Adipocyte (in vitro differentiated cells): ENCODE results near the gene ADAMTS16.

Experiments used
- DNase-seq: peaks from one replicate; pipeline ENCODE4 v3.0.0-alpha.2; 2015; ENCODE audit warnings: low read depth
- H3K27me3 ChIP-seq: replicated peaks from 2 replicates; pipeline ENCODE4 v1.7.0; 2013; ENCODE audit warnings: mild to moderate bottlenecking, low read length, moderate library complexity; ENCODE audit not compliant: control insufficient read depth, insufficient read depth
- H3K36me3 ChIP-seq: 2 replicates; pipeline ENCODE4 v1.7.0; 2013; ENCODE audit warnings: low read length, mild to moderate bottlenecking, moderate library complexity; ENCODE audit not compliant: control insufficient read depth, insufficient read depth, severe bottlenecking
- H3K4me1 ChIP-seq: 2 replicates; pipeline ENCODE4 v1.7.0; 2013; ENCODE audit warnings: mild to moderate bottlenecking, low read length, moderate library complexity; ENCODE audit not compliant: control insufficient read depth, insufficient read depth
- H3K4me3 ChIP-seq: 2 replicates; pipeline ENCODE4 v1.7.0; 2013; ENCODE audit warnings: mild to moderate bottlenecking, low read length, moderate library complexity
- H3K9ac ChIP-seq: 2 replicates; pipeline ENCODE4 v1.7.0; 2013; ENCODE audit warnings: mild to moderate bottlenecking, low read length, moderate library complexity
- H3K9me3 ChIP-seq: 2 replicates; pipeline ENCODE4 v1.7.0; 2013; ENCODE audit warnings: mild to moderate bottlenecking, low read length, moderate library complexity; ENCODE audit not compliant: control insufficient read depth

Gene ADAMTS16

DNA sequence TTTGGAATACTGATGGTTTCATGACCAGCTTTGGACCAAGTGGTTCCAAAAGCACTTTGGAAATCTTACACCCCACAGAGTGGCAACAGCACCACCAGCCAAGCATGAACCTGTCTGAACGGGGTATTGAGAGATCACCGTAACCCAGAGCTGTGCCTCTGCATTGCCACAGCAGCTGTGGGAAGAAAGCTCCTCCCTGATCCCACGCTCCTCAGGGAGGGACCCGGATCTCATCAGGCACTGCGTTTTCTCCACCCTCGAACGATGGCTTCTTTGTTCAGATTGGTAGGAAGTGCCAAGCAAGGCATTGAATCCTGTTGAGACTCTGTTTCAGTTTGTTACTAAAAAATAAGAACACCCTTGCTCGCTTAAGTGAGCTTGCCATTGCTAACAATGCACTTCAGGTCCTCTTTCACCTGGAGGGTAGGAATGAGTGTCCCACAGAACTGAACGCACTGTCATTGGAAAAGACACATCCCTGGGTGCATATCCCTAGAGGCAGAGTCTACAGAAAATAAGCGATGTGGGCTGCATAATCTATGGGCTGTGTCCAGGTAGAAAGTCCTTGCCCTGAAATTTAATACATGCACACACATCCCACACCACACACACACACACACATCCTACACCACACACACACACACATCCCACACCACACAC, 164.4 kb downstream of the ADAMTS16 start:
- Histone ChIP-seq H3K4me1 (peaks cover 9% of the 10 kb centered on the region), H3K9me3 (peaks cover 4% of the 10 kb centered on the region), H3K9ac (no peak overlapping the region), H3K27me3 (peaks cover 5% of the 10 kb centered on the region), H3K36me3 (no peaks in the 10 kb centered on the region), H3K4me3 (no peak overlapping the region)
- DNase-seq, result no peak

DNA sequence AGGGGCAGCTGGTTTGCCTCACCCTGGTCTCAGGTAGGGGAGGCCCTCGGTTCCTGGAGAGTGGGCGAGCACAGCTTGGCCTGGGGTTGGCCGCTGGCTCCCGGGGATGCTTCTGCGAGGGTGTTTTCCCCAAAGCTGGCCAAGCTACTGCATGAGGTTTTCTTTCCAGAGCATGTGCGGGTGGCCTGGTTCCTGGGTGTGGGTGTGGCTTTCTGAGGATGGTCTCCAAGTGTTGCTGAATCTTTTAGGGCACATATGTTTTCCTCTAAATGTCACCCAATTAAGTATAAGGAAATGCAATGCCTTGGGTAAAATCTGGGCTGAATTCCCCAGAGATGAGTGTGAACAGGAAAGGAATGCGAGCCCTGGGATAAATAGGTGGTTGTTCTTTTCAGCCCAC, 166.6 kb downstream of the ADAMTS16 start:
- H3K27me3 ChIP-seq, result peaks cover 8% of the 10 kb centered on the region
- DNase-seq, result peak; percentile 0
- H3K4me1 ChIP-seq, result peaks cover 9% of the 10 kb centered on the region
- H3K4me3 ChIP-seq, result no peak overlapping the region
- H3K9ac ChIP-seq, result no peak overlapping the region
- peaks cover 4% of the 10 kb centered on the region for H3K9me3 ChIP-seq
- H3K36me3 ChIP-seq, result no peaks in the 10 kb centered on the region

DNA sequence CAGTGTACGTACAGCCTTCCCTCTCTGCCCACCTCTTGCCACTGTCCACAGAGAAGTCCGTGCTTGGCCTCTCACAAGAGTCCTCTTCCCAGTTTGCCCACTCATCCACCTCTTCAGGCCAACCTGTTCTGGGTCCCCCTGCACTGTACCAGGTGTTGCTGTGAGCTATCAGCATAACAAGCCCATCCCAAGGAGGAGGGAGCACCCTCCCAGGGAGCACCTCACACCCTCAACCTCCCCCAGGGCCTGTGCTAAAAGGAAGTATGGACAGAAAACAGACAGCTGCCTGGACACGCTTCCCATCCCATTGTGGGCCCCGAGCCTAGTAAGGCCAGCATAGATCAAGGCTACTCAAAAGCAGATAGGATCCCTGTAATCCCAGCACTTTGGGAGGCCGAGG, 168.2 kb downstream of the ADAMTS16 start:
- H3K27me3 ChIP-seq, result peaks cover 8% of the 10 kb centered on the region

DNA sequence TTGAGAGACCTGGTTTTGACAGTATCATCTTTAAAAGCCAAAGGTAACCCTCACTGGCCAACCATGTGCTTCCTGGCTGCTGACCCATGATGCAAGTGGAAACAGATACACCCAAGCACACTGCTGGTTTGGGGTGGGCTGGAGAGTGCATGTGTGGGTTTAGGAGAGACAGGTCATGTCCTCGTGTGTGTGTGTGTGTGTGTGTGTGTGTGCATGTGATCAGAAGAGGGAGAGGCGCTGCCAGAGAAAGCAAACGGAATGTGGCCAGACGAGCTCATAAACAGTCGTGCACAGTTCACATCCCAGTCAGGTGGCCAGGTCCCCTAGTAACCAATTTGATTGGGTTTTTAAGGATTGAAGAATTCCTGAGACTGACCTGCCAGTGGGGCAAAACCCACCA, 169.5 kb downstream of the ADAMTS16 start:
- Histone ChIP-seq H3K4me3 (no peak overlapping the region), H3K36me3 (no peaks in the 10 kb centered on the region), H3K27me3 (peaks cover 3% of the 10 kb centered on the region), H3K9ac (no peak overlapping the region), H3K4me1 (peaks cover 9% of the 10 kb centered on the region), H3K9me3 (no peaks in the 10 kb centered on the region)
- no peak for DNase-seq

More for the DNA sequence above, 168.2 kb downstream of the ADAMTS16 start:
- Histone ChIP-seq H3K36me3 (no peaks in the 10 kb centered on the region), H3K4me1 (peaks cover 9% of the 10 kb centered on the region), H3K9ac (no peak overlapping the region), H3K4me3 (no peak overlapping the region), H3K9me3 (no peaks in the 10 kb centered on the region)
- no peak for DNase-seq

DNA sequence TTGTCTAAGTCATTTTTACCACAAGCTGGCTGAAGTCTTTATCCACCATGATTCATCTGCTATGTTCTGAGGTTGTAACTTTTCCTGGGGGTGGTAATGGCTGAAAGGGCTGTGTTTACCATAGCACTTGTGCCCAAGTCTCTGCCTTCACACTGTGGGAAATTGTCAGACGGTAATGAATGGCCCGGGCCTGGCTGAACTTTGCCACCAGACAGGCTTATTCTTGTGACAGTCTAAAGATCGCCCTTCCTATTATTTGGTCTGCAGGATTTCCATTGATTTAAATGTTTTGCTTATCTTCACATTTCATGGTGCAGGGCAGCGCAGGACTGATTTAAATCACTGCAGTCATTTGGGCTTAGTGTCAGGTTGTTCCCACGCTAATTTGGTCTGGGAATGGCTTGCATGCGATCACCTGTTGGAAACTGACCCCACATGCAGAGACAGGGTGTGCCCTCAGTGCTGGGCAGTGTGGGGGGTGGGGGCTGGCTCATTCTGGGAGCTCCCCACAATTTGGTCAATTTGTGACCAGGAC, 173.0 kb downstream of the ADAMTS16 start:
- Histone ChIP-seq H3K36me3 (no peaks in the 10 kb centered on the region), H3K4me1 (no peaks in the 10 kb centered on the region), H3K27me3 (peaks cover 3% of the 10 kb centered on the region), H3K9me3 (no peaks in the 10 kb centered on the region), H3K4me3 (no peak overlapping the region), H3K9ac (no peak overlapping the region)
- DNase-seq, result no peak

DNA sequence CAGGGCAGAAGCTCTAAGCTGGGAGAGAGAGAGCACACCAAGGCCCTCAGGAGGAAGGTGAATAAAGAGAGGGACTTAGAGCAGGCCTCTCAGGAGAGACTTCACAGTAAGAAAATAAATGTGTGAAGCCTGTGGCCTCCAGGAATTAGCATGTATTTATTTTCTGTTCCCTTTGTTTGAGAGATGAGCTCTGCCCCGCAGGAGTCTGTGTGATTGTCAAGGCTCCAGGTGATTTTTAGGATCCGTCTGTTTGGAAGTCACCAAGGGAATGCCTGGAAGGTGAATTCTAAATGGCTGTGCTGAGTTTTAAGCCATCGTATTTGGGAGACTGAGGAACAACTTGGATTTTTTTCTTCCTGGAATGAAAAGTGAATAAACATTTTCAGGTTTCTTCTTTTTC, 174.0 kb downstream of the ADAMTS16 start:
- Histone ChIP-seq H3K27me3 (peaks cover 8% of the 10 kb centered on the region), H3K4me3 (no peak overlapping the region), H3K9ac (no peak overlapping the region), H3K36me3 (no peaks in the 10 kb centered on the region), H3K9me3 (no peaks in the 10 kb centered on the region), H3K4me1 (no peaks in the 10 kb centered on the region)
- DNase-seq, result no peak

DNA sequence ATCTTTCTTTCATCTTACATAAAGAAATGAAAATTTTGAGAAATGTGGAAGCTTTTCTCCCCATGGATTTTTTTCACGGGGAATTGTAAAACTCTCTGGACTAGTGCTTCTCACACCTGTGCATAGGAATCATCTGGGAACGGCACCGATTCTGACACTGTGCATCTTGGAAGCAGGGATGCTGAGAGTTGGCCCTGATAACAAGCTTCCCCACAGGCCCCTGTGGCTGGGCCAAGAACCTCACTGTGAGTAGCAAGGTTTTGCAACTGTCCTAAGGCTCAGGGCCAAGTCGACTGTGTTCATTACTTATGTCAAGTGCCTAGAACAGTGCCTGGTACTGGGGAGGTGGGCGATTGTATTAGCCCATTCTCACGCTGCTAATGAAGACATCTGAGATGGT, 174.5 kb downstream of the ADAMTS16 start:
- Histone ChIP-seq H3K36me3 (no peaks in the 10 kb centered on the region), H3K9ac (no peak overlapping the region), H3K4me3 (no peak overlapping the region), H3K27me3 (peaks cover 8% of the 10 kb centered on the region), H3K9me3 (no peaks in the 10 kb centered on the region), H3K4me1 (no peaks in the 10 kb centered on the region)
- no peak for DNase-seq

DNA sequence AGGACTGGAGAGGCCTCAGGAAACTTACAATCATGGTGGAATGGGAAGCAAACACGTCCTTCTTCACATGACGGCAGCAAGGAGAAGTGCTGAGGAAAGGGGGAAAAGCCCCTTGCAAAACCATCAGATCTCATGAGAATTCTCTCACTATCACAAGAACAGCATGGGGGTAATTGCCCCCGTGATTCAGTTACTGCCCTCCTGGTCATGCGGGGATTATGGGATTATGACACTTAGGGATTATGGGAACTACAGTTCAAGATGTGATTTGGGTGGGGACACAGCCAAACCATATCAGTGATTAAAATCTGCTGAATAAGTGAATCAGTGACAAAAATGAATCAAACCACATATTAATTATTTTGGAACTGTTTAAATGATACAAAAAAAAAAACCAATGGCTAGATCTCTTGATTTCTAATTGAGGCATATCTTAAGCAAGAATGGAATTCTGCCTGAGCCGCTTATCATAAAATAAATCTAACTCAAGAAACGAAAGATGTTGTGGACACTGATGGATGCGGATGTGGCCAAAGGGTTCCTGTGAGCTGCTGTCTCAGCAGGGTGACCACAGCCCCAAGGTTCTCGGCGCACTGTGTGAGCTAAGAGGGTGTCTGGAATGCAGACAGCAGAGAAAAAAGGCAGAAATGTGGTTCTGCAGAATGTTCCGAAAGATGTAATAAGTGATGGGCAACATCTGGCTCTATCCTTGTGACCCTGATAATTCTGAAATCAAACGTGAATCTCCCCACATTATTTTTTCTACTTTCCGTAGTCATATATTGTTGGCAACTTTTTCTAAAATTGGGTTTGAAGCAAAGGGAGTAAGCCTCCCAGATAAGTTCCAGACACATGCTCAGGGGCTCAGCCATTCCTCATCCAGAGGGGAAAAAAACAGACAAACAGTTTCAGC, 175.2 kb downstream of the ADAMTS16 start:
- no peaks in the 10 kb centered on the region for H3K9me3 ChIP-seq
- peaks cover 5% of the 10 kb centered on the region for H3K27me3 ChIP-seq
- H3K9ac ChIP-seq, result no peak overlapping the region
- no peaks in the 10 kb centered on the region for H3K36me3 ChIP-seq
- DNase-seq, result no peak
- no peaks in the 10 kb centered on the region for H3K4me1 ChIP-seq
- no peak overlapping the region for H3K4me3 ChIP-seq

DNA sequence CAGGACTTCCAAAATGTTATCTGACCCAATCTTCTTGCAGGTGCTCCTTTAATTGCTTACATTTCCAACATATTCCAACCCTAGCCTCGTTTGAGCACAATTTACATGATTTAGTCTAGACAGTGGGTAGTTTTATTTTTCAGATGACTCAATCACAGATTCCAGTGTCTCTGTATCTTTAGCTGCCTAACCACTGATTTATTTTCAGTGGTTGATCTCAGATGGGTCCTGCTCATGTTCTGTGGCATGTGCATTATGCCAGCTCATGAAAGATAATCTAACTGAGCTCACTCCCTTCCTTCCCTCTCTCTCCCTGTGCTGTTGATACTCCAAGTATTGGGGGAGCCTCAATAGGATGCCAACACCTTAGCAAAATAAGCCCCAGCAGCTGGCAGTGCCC, 176.2 kb downstream of the ADAMTS16 start:
- Histone ChIP-seq H3K4me3 (no peak overlapping the region), H3K36me3 (no peaks in the 10 kb centered on the region), H3K4me1 (no peaks in the 10 kb centered on the region), H3K9ac (no peak overlapping the region), H3K27me3 (peaks cover 5% of the 10 kb centered on the region), H3K9me3 (no peaks in the 10 kb centered on the region)
- DNase-seq, result no peak

DNA sequence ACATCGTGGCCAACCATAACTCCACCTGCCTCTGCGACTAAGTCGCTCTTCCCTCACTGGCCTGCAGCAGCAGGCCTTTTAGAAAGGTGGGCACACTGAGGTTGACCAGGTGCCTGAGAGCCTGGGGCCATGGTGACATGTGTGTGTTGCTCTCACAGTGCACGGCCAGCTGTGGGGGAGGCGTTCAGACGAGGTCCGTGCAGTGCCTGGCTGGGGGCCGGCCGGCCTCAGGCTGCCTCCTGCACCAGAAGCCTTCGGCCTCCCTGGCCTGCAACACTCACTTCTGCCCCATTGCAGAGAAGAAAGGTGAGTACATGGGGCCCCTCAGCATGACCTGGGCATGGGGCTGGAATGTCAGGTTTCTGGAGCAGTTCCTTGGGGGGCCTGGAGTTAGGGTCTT, 177.8 kb downstream of the ADAMTS16 start:
- H3K9ac ChIP-seq, result no peak overlapping the region
- no peaks in the 10 kb centered on the region for H3K4me1 ChIP-seq
- no peaks in the 10 kb centered on the region for H3K36me3 ChIP-seq
- no peaks in the 10 kb centered on the region for H3K9me3 ChIP-seq
- H3K4me3 ChIP-seq, result no peak overlapping the region
- H3K27me3 ChIP-seq, result peaks cover 5% of the 10 kb centered on the region
- no peak for DNase-seq

DNA sequence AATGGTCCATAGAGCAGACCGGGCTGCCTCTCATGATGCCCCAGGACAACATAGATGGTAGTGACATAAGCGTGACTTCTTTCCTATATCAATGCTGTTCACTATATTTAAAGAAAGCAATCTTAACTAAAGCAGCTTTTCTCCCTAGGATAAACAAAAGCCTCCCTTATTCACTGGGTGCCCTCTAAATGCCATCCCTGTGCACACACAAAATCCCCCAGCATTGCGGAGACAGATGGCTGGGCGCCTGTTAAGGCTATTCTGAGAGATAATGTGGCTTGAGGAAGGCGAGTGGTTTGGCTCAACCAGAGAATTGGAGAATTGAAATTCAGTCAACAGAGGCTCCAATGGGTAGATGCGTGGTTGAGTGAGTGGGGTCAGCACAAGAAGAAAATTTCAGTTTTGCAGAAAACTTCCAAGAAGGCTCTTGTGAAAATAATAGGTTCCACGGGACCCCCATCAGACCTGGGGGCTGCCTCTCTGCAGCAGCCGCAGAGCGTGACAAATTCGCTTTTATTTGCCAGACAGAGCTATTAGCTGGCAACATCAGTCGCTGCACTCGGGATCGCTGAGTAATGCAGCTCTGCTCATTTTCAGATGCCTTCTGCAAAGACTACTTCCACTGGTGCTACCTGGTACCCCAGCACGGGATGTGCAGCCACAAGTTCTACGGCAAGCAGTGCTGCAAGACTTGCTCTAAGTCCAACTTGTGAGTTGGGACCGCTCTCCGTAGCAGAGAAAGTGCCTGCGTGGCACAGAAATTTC, 178.5 kb downstream of the ADAMTS16 start:
- Histone ChIP-seq H3K9me3 (no peaks in the 10 kb centered on the region), H3K9ac (no peak overlapping the region), H3K4me3 (no peak overlapping the region), H3K27me3 (peaks cover 5% of the 10 kb centered on the region), H3K36me3 (no peaks in the 10 kb centered on the region), H3K4me1 (no peaks in the 10 kb centered on the region)
- no peak for DNase-seq
